MM.1S (cell line): Measurements from ENCODE around the gene PEA15.
A peak's percentile ranks its signal among the peaks of the same experiment; 100 is the strongest.

ENCODE experiments used
- DNase-seq: peaks from one replicate; pipeline ENCODE4 v3.0.0-alpha.2; 2015
- H2AFZ ChIP-seq: fragments of 300-600 bp; sonication (generic); 2 replicates; pipeline ENCODE4 v1.6.0; 2016; ENCODE audit warnings: antibody characterized with exemption, low read length
- H3F3A ChIP-seq: fragments of 300-600 bp; sonication (generic); 2 replicates; pipeline ENCODE4 v1.6.1; 2016; ENCODE audit warnings: mild to moderate bottlenecking, antibody characterized with exemption, low read length, moderate library complexity, mixed read lengths; ENCODE audit not compliant: insufficient read depth
- H3K27ac ChIP-seq: fragments of 300-600 bp; sonication (generic); 2 replicates; pipeline ENCODE4 v1.5.1; 2016; ENCODE audit warnings: mild to moderate bottlenecking, low read length
- H3K27me3 ChIP-seq: fragments of 300-600 bp; sonication (generic); replicated peaks from 2 replicates; pipeline ENCODE4 v1.6.0; 2016; ENCODE audit warnings: low read length; ENCODE audit not compliant: insufficient read depth
- H3K36me3 ChIP-seq: fragments of 300-600 bp; sonication (generic); replicated peaks from 2 replicates; pipeline ENCODE4 v1.6.1; 2016; ENCODE audit warnings: mild to moderate bottlenecking, low read length, mixed read lengths; ENCODE audit not compliant: insufficient read depth
- H3K4me1 ChIP-seq: fragments of 300-600 bp; sonication (generic); 2 replicates; pipeline ENCODE4 v1.6.1; 2016; ENCODE audit warnings: low read length, mixed read lengths
- H3K4me2 ChIP-seq: fragments of 300-600 bp; sonication (generic); 2 replicates; pipeline ENCODE4 v1.6.0; 2016; ENCODE audit warnings: low read depth, low read length
- H3K4me3 ChIP-seq: fragments of 300-600 bp; sonication (generic); 2 replicates; pipeline ENCODE4 v1.5.1; 2016; ENCODE audit warnings: low read length, mixed read lengths
- H3K79me2 ChIP-seq: fragments of 300-600 bp; sonication (generic); 2 replicates; pipeline ENCODE4 v1.6.1; 2016; ENCODE audit warnings: mixed run types, low read length, mixed read lengths
- H3K9ac ChIP-seq: fragments of 300-600 bp; sonication (generic); 2 replicates; pipeline ENCODE4 v1.6.1; 2016; ENCODE audit warnings: low read length, mixed read lengths
- H3K9me2 ChIP-seq: fragments of 300-600 bp; sonication (generic); replicated peaks from 2 replicates; pipeline ENCODE4 v1.6.1; 2016; ENCODE audit warnings: mild to moderate bottlenecking, low read length, mixed read lengths; ENCODE audit not compliant: insufficient read depth
- H3K9me3 ChIP-seq: fragments of 300-600 bp; sonication (generic); replicated peaks from 2 replicates; pipeline ENCODE4 v1.6.1; 2016; ENCODE audit warnings: mild to moderate bottlenecking, low read length, mixed read lengths; ENCODE audit not compliant: insufficient read depth
- H4K20me1 ChIP-seq: fragments of 300-600 bp; sonication (generic); 2 replicates; pipeline ENCODE4 v1.6.1; 2016; ENCODE audit warnings: mild to moderate bottlenecking, low read length, moderate library complexity, mixed read lengths; ENCODE audit not compliant: insufficient read depth
- CTCF ChIP-seq: fragments of 300-600 bp; sonication (generic); IDR thresholded peaks from 2 replicates; pipeline ENCODE4 v1.5.1; 2016; ENCODE audit warnings: antibody characterized with exemption, low read length, mixed read lengths
- EZH2 ChIP-seq: fragments of 300-600 bp; sonication (generic); optimal IDR thresholded peaks from 2 replicates; pipeline ENCODE3; 2017; ENCODE audit warnings: low read depth, mild to moderate bottlenecking, antibody characterized with exemption, low read length, mixed read lengths
- EZH2phosphoT487 ChIP-seq: fragments of 300-600 bp; sonication (generic); IDR thresholded peaks from 2 replicates; pipeline ENCODE4 v1.6.1; 2018; ENCODE audit warnings: antibody characterized with exemption, low read length

The PEA15 gene

DNA sequence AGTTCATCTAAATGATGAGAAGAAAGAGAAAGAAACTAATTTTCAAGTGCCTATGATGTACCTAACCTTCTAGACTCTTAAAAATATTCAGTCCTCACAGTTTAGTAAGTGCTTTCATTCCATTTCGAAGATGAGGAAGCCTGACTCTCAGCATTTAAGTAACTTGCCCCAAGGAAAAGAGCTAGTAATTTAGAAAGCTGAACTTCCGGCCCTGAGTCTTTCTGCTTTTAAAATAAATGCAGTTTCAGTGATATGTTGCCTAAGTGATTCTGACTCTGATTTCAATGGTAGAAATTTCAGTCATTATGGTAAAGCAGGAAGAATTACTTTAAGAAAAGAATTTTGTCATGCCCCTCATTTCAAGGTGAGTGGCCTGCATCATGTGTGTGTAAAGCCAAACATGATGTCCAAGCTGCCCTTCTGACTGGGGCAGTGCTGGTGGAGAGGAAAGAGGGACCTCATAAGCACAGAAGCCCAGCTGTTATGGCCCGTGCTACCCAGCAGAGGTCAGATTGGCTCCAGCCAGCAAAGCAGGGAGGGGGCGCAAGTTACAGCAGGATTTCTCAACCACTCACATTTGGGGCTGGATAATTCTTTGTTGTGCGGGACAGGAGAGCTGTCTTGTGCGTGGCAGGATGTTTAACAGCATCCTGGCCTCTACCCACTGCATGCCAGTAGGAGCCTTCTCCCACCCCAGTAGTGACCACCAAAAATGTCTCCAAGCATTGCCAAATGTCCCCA, 43.0 kb upstream of the PEA15 start:
- Histone ChIP-seq H4K20me1 (no peaks in the 10 kb centered on the region), H3K9ac (no peak overlapping the region), H3K4me2 (no peak overlapping the region), H3K27me3 (peaks cover under 1% of the 10 kb centered on the region; the same call in 1 of the 2 replicates), H3K36me3 (no peaks in the 10 kb centered on the region), H2AFZ (no peak overlapping the region), H3K4me1 (no peaks in the 10 kb centered on the region), H3K79me2 (no peaks in the 10 kb centered on the region), H3K27ac (no peak overlapping the region), H3F3A (no peaks in the 10 kb centered on the region), H3K9me2 (no peaks in the 10 kb centered on the region), H3K9me3 (no peaks in the 10 kb centered on the region), H3K4me3 (no peak overlapping the region)
- no peak for DNase-seq
- TF ChIP-seq EZH2phosphoT487 (no peak), CTCF (peak; percentile 38), EZH2 (no peak)

DNA sequence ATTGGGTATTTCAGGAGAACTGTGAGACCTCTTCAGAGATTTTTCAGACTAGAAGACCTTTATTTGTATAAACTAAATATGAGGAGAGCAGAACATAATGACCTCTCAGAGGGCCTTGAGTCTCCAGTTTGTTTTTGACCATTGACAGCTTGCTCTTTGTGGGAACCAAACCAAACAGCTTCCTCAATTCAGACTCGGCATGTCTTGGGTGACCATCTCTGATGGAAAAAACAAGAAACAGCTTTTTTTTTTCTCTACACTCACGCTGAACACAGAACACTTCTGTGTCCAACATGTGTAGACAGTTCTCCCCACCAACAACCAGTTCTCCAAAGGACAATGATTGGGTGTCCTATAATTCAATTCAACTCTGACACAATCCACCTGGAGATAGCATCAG, 42.3 kb upstream of the PEA15 start:
- no peaks in the 10 kb centered on the region for H3F3A ChIP-seq
- H3K9ac ChIP-seq, result no peak overlapping the region
- H3K27me3 ChIP-seq, result peaks cover 7% of the 10 kb centered on the region; the same call in 1 of the 2 replicates

GRCh38 chr1:160163615-160164014, 41.6 kb upstream of the PEA15 start:
- H3K4me2 ChIP-seq, result no peak overlapping the region
- no peak overlapping the region for H3K4me3 ChIP-seq
- no peaks in the 10 kb centered on the region for H4K20me1 ChIP-seq
- no peaks in the 10 kb centered on the region for H3K4me1 ChIP-seq
- no peak overlapping the region for H3K9ac ChIP-seq
- peaks cover 8% of the 10 kb centered on the region; the same call in 1 of the 2 replicates for H3K27me3 ChIP-seq
- TF ChIP-seq EZH2 (no peak), EZH2phosphoT487 (no peak), CTCF (no peak)
- no peaks in the 10 kb centered on the region for H3K79me2 ChIP-seq
- no peaks in the 10 kb centered on the region for H3K36me3 ChIP-seq
- no peaks in the 10 kb centered on the region for H3K9me2 ChIP-seq
- no peaks in the 10 kb centered on the region for H3F3A ChIP-seq
- no peaks in the 10 kb centered on the region for H3K9me3 ChIP-seq
- DNase-seq, result no peak
- no peak overlapping the region for H2AFZ ChIP-seq
- H3K27ac ChIP-seq, result no peak overlapping the region

More for the DNA sequence above, 42.3 kb upstream of the PEA15 start:
- Histone ChIP-seq H3K79me2 (no peaks in the 10 kb centered on the region), H3K4me2 (no peak overlapping the region), H2AFZ (no peak overlapping the region), H3K27ac (no peak overlapping the region), H3K36me3 (no peaks in the 10 kb centered on the region), H3K4me1 (no peaks in the 10 kb centered on the region), H3K9me3 (no peaks in the 10 kb centered on the region), H4K20me1 (no peaks in the 10 kb centered on the region), H3K4me3 (no peak overlapping the region), H3K9me2 (no peaks in the 10 kb centered on the region)
- DNase-seq, result no peak
- TF ChIP-seq CTCF, result no peak
- no peak for TF ChIP-seq EZH2
- TF ChIP-seq EZH2phosphoT487, result no peak
